ENCODE measurements around the gene STIL. TPM values are rescaled to one million over a fixed set of nuclear protein-coding genes. Genes with fewer than 3 reads are reported as not detected.
"Not testable (repeated sequence)": the region's sequence is repeated elsewhere in the genome, so short reads cannot be mapped to it uniquely, and the experiment has no call there.

STIL gene
- polyA plus RNA-seq, 3 donors from 2014 or later, result 0.54 to 1.8 (median 1.1) TPM

- not testable (repeated sequence) for DNase-seq; H3K36me3 Mint-ChIP-seq; H3K27me3 Mint-ChIP-seq (ENCODE audit: low read depth in 3 of 3); H3K4me3 Mint-ChIP-seq; H3K27ac Mint-ChIP-seq; H3K9me3 Mint-ChIP-seq
- H3K4me1 Mint-ChIP-seq, result peaks cover 9 to 11% of the 10 kb centered on the region in 2 donors
Measured at GRCh38 chr1:47294863-47295262, 19.1 kb downstream of the STIL start.

- H3K4me3 Mint-ChIP-seq; H3K27me3 Mint-ChIP-seq (ENCODE audit: low read depth in 3 of 3); DNase-seq; H3K36me3 Mint-ChIP-seq; H3K4me1 Mint-ChIP-seq; H3K27ac Mint-ChIP-seq; H3K9me3 Mint-ChIP-seq: not testable (repeated sequence)
Measured at GRCh38 chr1:47288116-47288515, 25.8 kb downstream of the STIL start.

GRCh38 chr1:47280142-47280541 lies 33.8 kb downstream of the STIL start:
- H3K4me1 Mint-ChIP-seq, result no peaks in the 10 kb centered on the region
- no peak overlapping the region for H3K27ac Mint-ChIP-seq
- H3K36me3 Mint-ChIP-seq, result peaks cover 0 to 4% (median 0%) of the 10 kb centered on the region in 3 donors
- DNase-seq, result no peak
- no peaks in the 10 kb centered on the region for H3K9me3 Mint-ChIP-seq
- no peak overlapping the region for H3K4me3 Mint-ChIP-seq
- H3K27me3 Mint-ChIP-seq (ENCODE audit: low read depth in 3 of 3), result no peaks in the 10 kb centered on the region

- Mint-ChIP-seq H3K4me1 (no peaks in the 10 kb centered on the region), H3K27me3 (ENCODE audit: low read depth in 3 of 3) (no peaks in the 10 kb centered on the region), H3K36me3 (peaks cover 0 to 4% (median 0%) of the 10 kb centered on the region in 3 donors), H3K27ac (no peak overlapping the region), H3K4me3 (no peak overlapping the region), H3K9me3 (no peaks in the 10 kb centered on the region)
- no peak for DNase-seq
Measured at GRCh38 chr1:47276850-47277249, 37.1 kb downstream of the STIL start.

- H3K9me3 Mint-ChIP-seq, H3K4me1 Mint-ChIP-seq: not testable (repeated sequence)
Measured at GRCh38 chr1:47275811-47276210, 38.1 kb downstream of the STIL start.

GRCh38 chr1:47265529-47265928 lies 48.4 kb downstream of the STIL start:
- not testable (repeated sequence) for H3K9me3 Mint-ChIP-seq, H3K36me3 Mint-ChIP-seq, H3K4me3 Mint-ChIP-seq

More at GRCh38 chr1:47275811-47276210, 38.1 kb downstream of the STIL start:
- H3K36me3 Mint-ChIP-seq; DNase-seq; H3K4me3 Mint-ChIP-seq; H3K27me3 Mint-ChIP-seq (ENCODE audit: low read depth in 3 of 3); H3K27ac Mint-ChIP-seq: not testable (repeated sequence)

GRCh38 chr1:47262787-47263413 lies 51.0 kb downstream of the STIL start:
- Mint-ChIP-seq H3K4me1 (no peaks in the 10 kb centered on the region), H3K9me3 (no peaks in the 10 kb centered on the region), H3K27ac (no peak overlapping the region), H3K4me3 (no peak overlapping the region), H3K36me3 (peaks cover 0 to 4% (median 3%) of the 10 kb centered on the region in 3 donors), H3K27me3 (ENCODE audit: low read depth in 3 of 3) (no peaks in the 10 kb centered on the region)
- DNase-seq, result peak; percentile 2 to 14 (median 4)

More at GRCh38 chr1:47265529-47265928, 48.4 kb downstream of the STIL start:
- H3K27me3 Mint-ChIP-seq (ENCODE audit: low read depth in 3 of 3); DNase-seq; H3K27ac Mint-ChIP-seq; H3K4me1 Mint-ChIP-seq: not testable (repeated sequence)

- H3K27ac Mint-ChIP-seq, result peak overlapping the region in 1 of 6 donors; percentile 6
- H3K4me3 Mint-ChIP-seq, result no peak overlapping the region
- peaks cover 0 to 3% (median 0%) of the 10 kb centered on the region in 3 donors for H3K36me3 Mint-ChIP-seq
- H3K27me3 Mint-ChIP-seq (ENCODE audit: low read depth in 3 of 3), result no peaks in the 10 kb centered on the region
- H3K4me1 Mint-ChIP-seq, result no peaks in the 10 kb centered on the region
- DNase-seq, result no peak
- no peaks in the 10 kb centered on the region for H3K9me3 Mint-ChIP-seq
Measured at GRCh38 chr1:47257224-47257623, 56.7 kb downstream of the STIL start.

- Mint-ChIP-seq H3K27me3 (ENCODE audit: low read depth in 3 of 3) (no peaks in the 10 kb centered on the region), H3K9me3 (no peaks in the 10 kb centered on the region), H3K4me3 (no peak overlapping the region), H3K36me3 (peaks cover 0 to 3% (median 0%) of the 10 kb centered on the region in 3 donors), H3K27ac (no peak overlapping the region), H3K4me1 (no peaks in the 10 kb centered on the region)
- no peak for DNase-seq
Measured at GRCh38 chr1:47252795-47253194, 61.2 kb downstream of the STIL start.

- no peak overlapping the region for H3K4me3 Mint-ChIP-seq
Measured at GRCh38 chr1:47252369-47252768, 61.6 kb downstream of the STIL start.

GRCh38 chr1:47249755-47250154 lies 64.2 kb downstream of the STIL start:
- no peaks in the 10 kb centered on the region for H3K36me3 Mint-ChIP-seq
- no peaks in the 10 kb centered on the region for H3K4me1 Mint-ChIP-seq
- H3K27me3 Mint-ChIP-seq (ENCODE audit: low read depth in 3 of 3), result peaks cover 0 to 2% (median under 1%) of the 10 kb centered on the region in 3 donors
- H3K9me3 Mint-ChIP-seq, result no peaks in the 10 kb centered on the region
- no peak for DNase-seq
- H3K27ac Mint-ChIP-seq, result no peak overlapping the region
- H3K4me3 Mint-ChIP-seq, result no peak overlapping the region

More at GRCh38 chr1:47252369-47252768, 61.6 kb downstream of the STIL start:
- DNase-seq, result no peak
- peaks cover 0 to 3% (median 0%) of the 10 kb centered on the region in 3 donors for H3K36me3 Mint-ChIP-seq
- no peak overlapping the region for H3K27ac Mint-ChIP-seq
- H3K27me3 Mint-ChIP-seq (ENCODE audit: low read depth in 3 of 3), result no peaks in the 10 kb centered on the region
- no peaks in the 10 kb centered on the region for H3K4me1 Mint-ChIP-seq
- H3K9me3 Mint-ChIP-seq, result no peaks in the 10 kb centered on the region

- Mint-ChIP-seq H3K36me3 (no peaks in the 10 kb centered on the region), H3K27me3 (ENCODE audit: low read depth in 3 of 3) (peaks cover 3 to 10% (median 5%) of the 10 kb centered on the region in 3 donors), H3K4me3 (no peak overlapping the region), H3K27ac (no peak overlapping the region), H3K9me3 (no peaks in the 10 kb centered on the region), H3K4me1 (no peaks in the 10 kb centered on the region)
- no peak for DNase-seq
Measured at GRCh38 chr1:47244339-47244862, 69.5 kb downstream of the STIL start.

- no peak for DNase-seq
- H3K9me3 Mint-ChIP-seq, result no peaks in the 10 kb centered on the region
- no peaks in the 10 kb centered on the region for H3K36me3 Mint-ChIP-seq
- no peak overlapping the region for H3K4me3 Mint-ChIP-seq
- H3K27me3 Mint-ChIP-seq (ENCODE audit: low read depth in 3 of 3), result peaks cover 3 to 12% (median 7%) of the 10 kb centered on the region in 3 donors
- H3K27ac Mint-ChIP-seq, result no peak overlapping the region
- no peaks in the 10 kb centered on the region for H3K4me1 Mint-ChIP-seq
Measured at GRCh38 chr1:47243910-47244309, 70.0 kb downstream of the STIL start.

GRCh38 chr1:47241114-47242113 lies 72.5 kb downstream of the STIL start:
- no peaks in the 10 kb centered on the region for H3K9me3 Mint-ChIP-seq
- no peaks in the 10 kb centered on the region for H3K4me1 Mint-ChIP-seq
- no peak overlapping the region for H3K4me3 Mint-ChIP-seq
- peaks cover 5 to 12% (median 7%) of the 10 kb centered on the region in 3 donors for H3K27me3 Mint-ChIP-seq (ENCODE audit: low read depth in 3 of 3)
- DNase-seq, result no peak
- H3K36me3 Mint-ChIP-seq, result no peaks in the 10 kb centered on the region
- no peak overlapping the region for H3K27ac Mint-ChIP-seq

All from immature natural killer cell (primary cell).